ENCODE data around the gene RNF26. TPM values are rescaled to one million over a fixed set of nuclear protein-coding genes. Genes with fewer than 3 reads are reported as not detected.

The RNF26 gene
- 17.4 TPM for total RNA-seq

- intact Hi-C loops (cut with DNase I), result no loop called here
- peak; percentile 97 for DNase-seq (ENCODE audit: low spot score)
- ATAC-seq, result peak; percentile 96
Observed at GRCh38 chr11:119334174-119334930, at the start of gene RNF26. Gene RNF26 (plus strand): TSS chr11:119334527. CDS start chr11:119335123, 596 bp downstream.

- intact Hi-C loops (cut with DNase I), result no loop called here
- no peak for ATAC-seq
Observed at GRCh38 chr11:119285431-119285830, 48.9 kb upstream of the RNF26 start.

GRCh38 chr11:119288219-119288618 lies 46.1 kb upstream of the RNF26 start:
- DNase-seq (ENCODE audit: low spot score) (no peak), ATAC-seq (no peak)
- intact Hi-C loops (cut with DNase I), result no loop called here

More at GRCh38 chr11:119285431-119285830, 48.9 kb upstream of the RNF26 start:
- DNase-seq (ENCODE audit: low spot score), result no peak

GRCh38 chr11:119290894-119291497 lies 43.3 kb upstream of the RNF26 start:
- intact Hi-C loops (cut with DNase I), result loop anchor here (10.0 kb wide), 1 partner anchor 86 kb away; the partner anchor contains the start of gene CBL
- DNase-seq (ENCODE audit: low spot score) (no peak), ATAC-seq (no peak)

GRCh38 chr11:119293461-119293860 lies 40.9 kb upstream of the RNF26 start:
- ATAC-seq (no peak), DNase-seq (ENCODE audit: low spot score) (no peak)
- intact Hi-C loops (cut with DNase I), result loop anchor here (10.0 kb wide), 1 partner anchor 89 kb away; the partner anchor contains the start of gene CBL

- ATAC-seq, result no peak
Observed at GRCh38 chr11:119295178-119295577, 39.1 kb upstream of the RNF26 start.

GRCh38 chr11:119297938-119298337 lies 36.4 kb upstream of the RNF26 start:
- DNase-seq (ENCODE audit: low spot score), result no peak
- intact Hi-C loops (cut with DNase I), result loop anchor here (10.0 kb wide), 1 partner anchor 93 kb away; the partner anchor contains the start of gene CBL
- no peak for ATAC-seq

More at GRCh38 chr11:119295178-119295577, 39.1 kb upstream of the RNF26 start:
- DNase-seq (ENCODE audit: low spot score), result no peak
- intact Hi-C loops (cut with DNase I), result loop anchor here (10.0 kb wide), 1 partner anchor 90 kb away; the partner anchor contains the start of gene CBL

- intact Hi-C loops (cut with DNase I), result loop anchor here (10.0 kb wide), 1 partner anchor 94 kb away; the partner anchor contains the start of gene CBL
- ATAC-seq (peak; percentile 76), DNase-seq (ENCODE audit: low spot score) (no peak)
Observed at GRCh38 chr11:119298726-119299125, 35.6 kb upstream of the RNF26 start.

- ATAC-seq, result no peak
- intact Hi-C loops (cut with DNase I), result loop anchor here (10.0 kb wide), 1 partner anchor 95 kb away; the partner anchor contains the start of gene CBL
- DNase-seq (ENCODE audit: low spot score), result no peak
Observed at GRCh38 chr11:119299416-119299815, 34.9 kb upstream of the RNF26 start.

GRCh38 chr11:119300198-119300964 lies 33.9 kb upstream of the RNF26 start:
- no peak for ATAC-seq
- DNase-seq (ENCODE audit: low spot score), result no peak
- intact Hi-C loops (cut with DNase I), result no loop called here

- intact Hi-C loops (cut with DNase I), result no loop called here
- ATAC-seq (no peak), DNase-seq (ENCODE audit: low spot score) (no peak)
Observed at GRCh38 chr11:119303227-119303718, 31.1 kb upstream of the RNF26 start.

GRCh38 chr11:119305556-119306372 lies 28.6 kb upstream of the RNF26 start:
- intact Hi-C loops (cut with DNase I), result no loop called here
- no peak for ATAC-seq

GRCh38 chr11:119306373-119306890 lies 27.9 kb upstream of the RNF26 start:
- intact Hi-C loops (cut with DNase I), result no loop called here
- no peak for DNase-seq (ENCODE audit: low spot score)
- peak; percentile 89 for ATAC-seq

More at GRCh38 chr11:119305556-119306372, 28.6 kb upstream of the RNF26 start:
- no peak for DNase-seq (ENCODE audit: low spot score)

GRCh38 chr11:119307219-119307618 lies 27.1 kb upstream of the RNF26 start:
- peak; percentile 5 for ATAC-seq
- intact Hi-C loops (cut with DNase I), result no loop called here
- no peak for DNase-seq (ENCODE audit: low spot score)

- intact Hi-C loops (cut with DNase I), result no loop called here
- DNase-seq (ENCODE audit: low spot score), result no peak
- ATAC-seq, result no peak
Observed at GRCh38 chr11:119307974-119308373, 26.4 kb upstream of the RNF26 start.

GRCh38 chr11:119309411-119309810 lies 24.9 kb upstream of the RNF26 start:
- DNase-seq (ENCODE audit: low spot score) (no peak), ATAC-seq (no peak)
- intact Hi-C loops (cut with DNase I), result no loop called here

- intact Hi-C loops (cut with DNase I), result no loop called here
- ATAC-seq, result no peak
- no peak for DNase-seq (ENCODE audit: low spot score)
Observed at GRCh38 chr11:119309953-119310681, 24.2 kb upstream of the RNF26 start.

Measured in sciatic nerve (tissue), 2 donors.